ENCODE measurements around the gene R3HDM1.
A peak's percentile ranks its signal among the peaks of the same experiment; 100 is the strongest.
"Not testable (repeated sequence)": the region's sequence is repeated elsewhere in the genome, so short reads cannot be mapped to it uniquely, and the experiment has no call there.

Gene R3HDM1

DNA sequence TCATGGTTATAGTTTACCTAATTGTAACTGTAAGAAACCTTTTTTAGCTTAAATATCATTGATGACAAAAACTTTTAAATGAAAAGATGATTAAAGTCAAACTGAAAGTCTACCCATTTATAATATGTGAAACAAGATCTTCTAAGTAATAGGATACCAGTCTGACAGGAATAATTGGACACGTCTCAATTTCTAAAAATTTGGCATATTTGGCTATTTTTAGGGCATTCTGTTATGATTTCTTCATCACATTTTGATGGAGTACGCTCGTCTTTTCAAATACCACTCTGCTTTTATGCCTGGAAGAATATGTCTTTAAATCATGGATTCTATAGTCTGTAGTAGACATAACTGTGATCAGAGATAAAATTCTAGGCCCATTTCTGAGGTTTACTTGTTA is 1.3 kb downstream of the R3HDM1 start:
- TF ChIP-seq, protein P1, sequence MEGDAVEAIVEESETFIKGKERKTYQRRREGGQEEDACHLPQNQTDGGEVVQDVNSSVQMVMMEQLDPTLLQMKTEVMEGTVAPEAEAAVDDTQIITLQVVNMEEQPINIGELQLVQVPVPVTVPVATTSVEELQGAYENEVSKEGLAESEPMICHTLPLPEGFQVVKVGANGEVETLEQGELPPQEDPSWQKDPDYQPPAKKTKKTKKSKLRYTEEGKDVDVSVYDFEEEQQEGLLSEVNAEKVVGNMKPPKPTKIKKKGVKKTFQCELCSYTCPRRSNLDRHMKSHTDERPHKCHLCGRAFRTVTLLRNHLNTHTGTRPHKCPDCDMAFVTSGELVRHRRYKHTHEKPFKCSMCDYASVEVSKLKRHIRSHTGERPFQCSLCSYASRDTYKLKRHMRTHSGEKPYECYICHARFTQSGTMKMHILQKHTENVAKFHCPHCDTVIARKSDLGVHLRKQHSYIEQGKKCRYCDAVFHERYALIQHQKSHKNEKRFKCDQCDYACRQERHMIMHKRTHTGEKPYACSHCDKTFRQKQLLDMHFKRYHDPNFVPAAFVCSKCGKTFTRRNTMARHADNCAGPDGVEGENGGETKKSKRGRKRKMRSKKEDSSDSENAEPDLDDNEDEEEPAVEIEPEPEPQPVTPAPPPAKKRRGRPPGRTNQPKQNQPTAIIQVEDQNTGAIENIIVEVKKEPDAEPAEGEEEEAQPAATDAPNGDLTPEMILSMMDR (IDR thresholded peaks at IDR 0.05; ENCODE audit: insufficient read depth, low read length, missing control alignments), result no peak
- ChIA-PET CTCF (interaction anchor here (1.1 kb wide), 1 partner anchor 528 kb away, joined by 3 read pairs; no protein-coding TSS in a partner anchor), POLR2A (no interaction called here)
- no peak for DNase-seq (ENCODE audit: low read depth, low spot score)
- peak overlapping the region; percentile 78 for H3K4me3 ChIP-seq (ENCODE audit: low read depth, low read length)

GRCh38 chr2:135533545-135533944 is 2.3 kb downstream of the R3HDM1 start:
- H3K4me3 ChIP-seq (ENCODE audit: low read depth, low read length); CTCF ChIA-PET; DNase-seq (ENCODE audit: low read depth, low spot score); POLR2A ChIA-PET: not testable (repeated sequence)

DNA sequence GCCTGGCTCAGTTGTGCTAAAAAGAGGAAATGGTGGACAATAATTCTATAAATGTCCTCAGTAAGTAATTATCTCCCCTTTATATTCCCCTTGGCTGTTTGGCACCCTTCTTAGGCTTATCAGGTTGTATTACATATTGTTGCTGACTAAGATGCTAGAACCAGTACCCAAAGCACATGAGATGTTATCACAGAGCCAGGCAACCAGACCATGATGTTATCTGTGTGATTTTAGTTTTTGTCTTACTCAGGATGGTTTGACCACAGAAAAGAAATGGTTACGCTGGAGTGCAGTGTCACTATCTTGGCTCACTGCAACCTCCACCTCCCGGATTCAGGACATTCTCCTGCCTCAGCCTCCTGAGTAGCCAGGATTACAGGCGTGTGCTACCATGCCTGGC is 15.2 kb downstream of the R3HDM1 start:
- ChIA-PET CTCF (no interaction called here), POLR2A (no interaction called here)
- H3K4me3 ChIP-seq (ENCODE audit: low read depth, low read length), result no peak overlapping the region
- TF ChIP-seq, protein P1 (IDR thresholded peaks at IDR 0.05; ENCODE audit: insufficient read depth, low read length, missing control alignments), result no peak
- no peak for DNase-seq (ENCODE audit: low read depth, low spot score)

- CTCF ChIA-PET, result no interaction called here
- no peak for DNase-seq (ENCODE audit: low read depth, low spot score)
- TF ChIP-seq, protein P1 (IDR thresholded peaks at IDR 0.05; ENCODE audit: insufficient read depth, low read length, missing control alignments), result no peak
- H3K4me3 ChIP-seq (ENCODE audit: low read depth, low read length), result no peak overlapping the region
- POLR2A ChIA-PET, result no interaction called here
These were observed 16.0 kb downstream of the R3HDM1 start for GRCh38 chr2:135547311-135547710.

GRCh38 chr2:135551356-135551755 is 20.1 kb downstream of the R3HDM1 start:
- CTCF ChIA-PET, result no interaction called here
- no peak overlapping the region for H3K4me3 ChIP-seq (ENCODE audit: low read depth, low read length)
- TF ChIP-seq, protein P1 (IDR thresholded peaks at IDR 0.05; ENCODE audit: insufficient read depth, low read length, missing control alignments), result no peak
- POLR2A ChIA-PET, result no interaction called here
- no peak for DNase-seq (ENCODE audit: low read depth, low spot score)

- TF ChIP-seq, protein P1 (IDR thresholded peaks at IDR 0.05; ENCODE audit: insufficient read depth, low read length, missing control alignments), result no peak
- POLR2A ChIA-PET, result no interaction called here
- CTCF ChIA-PET, result no interaction called here
- no peak for DNase-seq (ENCODE audit: low read depth, low spot score)
- H3K4me3 ChIP-seq (ENCODE audit: low read depth, low read length), result no peak overlapping the region
These were observed 21.6 kb downstream of the R3HDM1 start for GRCh38 chr2:135552887-135553286.

- ChIA-PET POLR2A (no interaction called here), CTCF (no interaction called here)
- TF ChIP-seq, protein P1 (IDR thresholded peaks at IDR 0.05; ENCODE audit: insufficient read depth, low read length, missing control alignments), result no peak
- DNase-seq (ENCODE audit: low read depth, low spot score), result no peak
- H3K4me3 ChIP-seq (ENCODE audit: low read depth, low read length), result no peak overlapping the region
These were observed 24.0 kb downstream of the R3HDM1 start for GRCh38 chr2:135555311-135555710.

Measured in AG04449 (cell line).